Middle frontal gyrus (tissue), 1 donor: ENCODE measurements around the gene NHS.
A peak's percentile ranks its signal among the peaks of the same experiment; 100 is the strongest.

Experiments used
- DNase-seq: peaks from one replicate; pipeline ENCODE4 v3.0.0-alpha.2; 2015; ENCODE audit warnings: low spot score; ENCODE audit errors: extremely low spot score

Gene NHS

GRCh38 chrX:17725181-17725580, 350.2 kb downstream of the NHS start:
- DNase-seq, result no peak

DNA sequence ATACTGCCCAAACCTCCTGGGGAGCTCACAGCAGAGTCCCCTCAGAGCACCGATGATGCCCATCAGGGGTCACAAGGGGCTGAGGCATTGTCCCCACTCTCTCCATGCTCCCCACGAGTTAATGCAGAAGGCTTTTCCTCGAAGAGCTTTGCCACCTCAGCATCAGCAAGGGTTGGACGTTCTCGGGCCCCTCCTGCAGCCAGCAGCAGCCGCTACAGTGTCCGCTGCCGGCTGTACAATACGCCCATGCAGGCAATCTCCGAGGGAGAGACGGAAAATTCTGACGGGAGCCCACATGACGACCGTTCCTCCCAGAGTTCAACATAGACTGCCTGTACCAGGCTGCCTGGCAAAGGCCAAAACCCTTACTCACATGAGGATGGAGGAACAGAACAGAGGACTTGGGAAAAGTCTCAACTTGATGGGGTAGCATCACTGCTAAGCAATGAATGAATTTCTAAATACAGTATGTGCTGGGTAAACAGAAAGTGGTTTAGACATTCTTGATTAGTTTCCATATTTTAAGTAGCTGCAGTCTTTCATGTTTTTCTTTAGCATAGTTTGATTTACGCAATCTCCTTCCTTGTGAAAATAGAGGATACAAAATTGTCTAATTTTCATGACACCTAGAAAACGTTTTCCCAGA, 357.3 kb downstream of the NHS start:
- no peak for DNase-seq

DNA sequence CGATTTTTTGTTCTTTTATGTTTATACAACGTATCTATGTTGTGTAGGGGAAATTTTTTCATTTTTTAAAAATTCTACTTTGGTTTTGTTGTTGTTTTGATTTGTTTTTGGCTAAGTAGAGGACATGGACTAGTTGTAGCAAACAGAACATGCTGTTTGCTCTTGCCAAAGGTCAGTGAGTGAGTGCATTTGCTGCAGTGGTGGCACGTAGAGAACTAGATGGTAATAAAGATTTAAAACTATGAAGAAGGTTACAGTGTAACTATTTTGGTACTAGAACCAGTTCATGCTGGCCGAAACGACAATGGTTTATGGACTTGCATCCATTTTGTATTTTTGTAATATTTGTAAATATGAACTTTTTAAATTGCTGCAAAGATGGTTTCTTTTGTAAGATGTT, 360.4 kb downstream of the NHS start:
- DNase-seq, result no peak

GRCh38 chrX:17736478-17736855, 361.5 kb downstream of the NHS start:
- no peak for DNase-seq

- peak; percentile 82 for DNase-seq
Observed at GRCh38 chrX:17736856-17737709, 362.1 kb downstream of the NHS start, which contains the start of gene SCML1. TSS of gene SCML1 (plus strand) at chrX:17737493. CDS start at chrX:17744187, 6,694 bp downstream.

DNA sequence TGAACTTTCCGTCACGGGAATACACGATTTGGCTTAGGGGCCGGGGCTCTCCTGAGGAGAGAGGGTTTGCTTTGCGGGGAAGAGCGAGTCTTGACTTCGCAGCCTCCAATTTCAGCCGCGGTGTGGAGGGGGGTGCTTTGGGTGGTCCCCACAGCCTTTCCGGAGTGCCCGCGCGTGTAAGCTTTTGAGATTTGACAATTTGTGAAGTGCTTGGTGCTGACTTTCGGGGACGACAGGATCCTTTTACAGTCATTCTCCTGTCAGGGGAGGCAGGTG, 362.6 kb downstream of the NHS start:
- no peak for DNase-seq

DNA sequence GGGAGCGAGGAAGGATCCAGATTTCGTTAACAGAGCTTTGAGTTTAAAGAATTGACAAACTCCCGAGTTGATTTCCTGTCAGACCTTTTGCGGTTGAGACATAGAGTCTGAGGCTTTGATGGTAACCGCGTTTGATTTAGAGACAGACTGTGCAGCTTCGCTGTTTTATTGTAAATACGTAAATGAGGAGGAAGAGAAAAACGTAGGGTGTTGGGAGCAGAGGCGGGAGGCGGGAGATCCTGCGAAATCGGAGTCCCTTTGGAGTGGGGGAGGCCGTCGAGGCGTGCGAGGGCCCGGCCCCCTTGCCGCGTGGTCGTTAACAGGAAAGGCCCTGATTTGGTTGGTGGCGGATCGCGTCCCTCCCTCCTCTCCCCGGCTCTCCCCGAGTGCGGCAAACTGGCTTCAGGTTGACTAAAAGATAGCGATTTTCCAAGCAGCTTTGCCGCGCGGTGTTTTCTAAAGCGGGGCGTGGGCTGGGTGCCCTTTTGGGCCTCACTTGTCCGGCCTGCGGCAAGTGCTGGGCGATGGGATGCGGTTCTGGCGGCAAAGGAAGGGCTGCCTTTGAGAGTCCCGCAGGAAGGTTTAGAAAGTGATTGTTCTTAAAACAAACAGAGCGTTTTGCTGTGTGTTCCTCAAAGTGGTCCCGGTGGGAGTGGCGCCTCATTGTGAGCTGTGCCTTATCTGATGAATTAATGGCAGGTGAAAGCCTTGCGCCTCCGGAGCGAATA, 363.1 kb downstream of the NHS start:
- no peak for DNase-seq

DNA sequence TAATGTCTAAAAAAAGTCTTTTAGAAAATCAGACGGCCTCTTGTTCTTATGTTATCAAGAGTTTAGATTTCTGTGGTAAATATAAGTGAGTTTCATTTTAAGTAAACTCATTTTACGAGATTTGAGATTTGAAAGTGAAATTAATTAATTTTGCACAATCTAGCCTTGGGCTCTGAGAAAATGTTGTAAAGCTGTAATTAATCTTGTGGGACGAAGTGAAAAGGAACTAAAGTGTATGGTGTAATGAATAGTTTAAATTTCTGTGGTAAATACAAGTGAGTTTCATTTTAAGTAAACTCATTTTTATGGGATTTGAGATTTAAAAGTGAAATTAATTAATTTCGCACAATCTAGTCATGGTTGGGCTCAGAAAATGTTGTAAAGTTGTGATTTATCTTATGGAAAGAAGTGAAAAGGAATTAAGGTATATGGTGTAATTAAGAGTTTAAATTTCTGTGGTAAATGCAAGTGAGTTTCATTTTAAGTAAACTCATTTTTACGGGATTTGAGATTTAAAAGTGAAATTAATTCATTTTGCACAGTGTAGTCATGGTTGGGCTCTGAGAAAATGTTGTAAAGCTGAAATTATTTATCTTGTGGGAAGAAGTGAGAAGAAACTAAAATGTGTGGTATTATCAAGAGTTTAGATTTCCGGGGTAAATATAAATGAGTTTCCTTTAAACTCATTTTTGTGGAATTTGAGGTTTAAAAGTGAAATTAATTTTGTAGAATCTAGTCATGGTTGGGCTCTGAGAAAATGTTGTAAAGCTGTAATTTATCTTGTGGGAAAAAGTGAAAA, 363.9 kb downstream of the NHS start:
- no peak for DNase-seq

DNA sequence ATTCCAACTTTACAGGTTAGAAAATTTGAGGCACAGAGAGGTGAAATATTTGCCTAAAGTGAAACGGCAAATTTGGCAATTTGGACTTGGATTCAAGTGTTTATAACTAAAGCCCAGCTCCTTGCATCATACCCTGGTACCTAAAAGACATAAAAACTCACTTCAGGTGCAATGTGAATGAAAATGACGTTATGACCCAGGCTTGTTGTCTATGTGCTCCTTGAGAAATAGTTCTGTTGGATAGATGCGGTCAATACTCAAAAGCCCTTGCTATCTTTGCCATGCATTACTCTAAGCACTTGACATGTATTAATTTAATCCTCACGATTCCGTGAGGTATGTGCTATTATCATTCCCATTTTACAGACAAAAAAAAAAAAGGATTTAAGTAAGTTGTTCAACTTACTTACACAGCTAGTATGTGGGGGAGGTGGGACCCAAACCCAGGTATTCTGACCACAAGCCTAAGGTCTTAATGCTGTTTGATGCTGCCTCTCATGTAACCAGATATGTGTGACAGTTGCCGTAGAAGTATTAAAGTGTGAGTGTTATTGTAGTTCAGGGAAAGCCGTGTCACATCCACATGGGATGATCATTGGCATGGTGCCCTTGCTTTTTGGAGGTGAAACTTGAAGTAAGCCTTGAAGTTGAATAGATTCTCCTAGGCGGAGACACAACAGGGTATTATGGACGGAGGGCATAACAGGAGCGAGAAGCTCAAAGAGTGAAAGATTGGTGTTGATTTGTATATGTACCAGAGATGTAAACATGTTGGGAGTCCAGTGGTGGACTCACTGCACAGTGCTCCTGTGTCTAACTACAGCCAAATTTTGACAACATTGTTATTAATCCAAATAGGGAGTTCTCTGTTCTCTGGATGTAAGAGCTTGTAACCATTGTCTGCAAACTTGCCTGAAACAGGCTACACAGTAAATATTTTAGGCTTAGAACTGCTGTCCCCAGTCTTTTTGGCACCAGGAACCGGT, 365.4 kb downstream of the NHS start:
- no peak for DNase-seq

DNA sequence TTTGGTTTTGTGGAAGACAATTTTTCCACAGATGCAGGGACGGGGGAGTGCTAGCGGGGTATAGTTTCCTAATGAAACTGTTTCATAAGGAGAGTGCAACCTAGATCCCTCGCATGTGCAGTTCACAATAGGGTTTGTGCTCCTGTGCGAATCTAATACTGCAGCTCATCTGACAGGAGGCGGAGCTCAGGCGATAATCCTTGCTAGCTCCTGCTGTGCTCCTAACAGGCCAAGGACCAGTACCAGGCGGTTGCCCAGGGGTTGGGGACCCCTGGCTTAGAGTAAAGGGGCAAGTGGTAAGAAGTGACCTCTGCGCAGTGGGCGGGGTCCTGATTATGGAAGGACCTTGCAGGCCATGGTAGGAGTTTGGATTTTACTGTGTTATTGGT, 366.1 kb downstream of the NHS start:
- no peak for DNase-seq

GRCh38 chrX:17743913-17744312, 368.9 kb downstream of the NHS start:
- no peak for DNase-seq

GRCh38 chrX:17744896-17745523, 370.0 kb downstream of the NHS start:
- no peak for DNase-seq

DNA sequence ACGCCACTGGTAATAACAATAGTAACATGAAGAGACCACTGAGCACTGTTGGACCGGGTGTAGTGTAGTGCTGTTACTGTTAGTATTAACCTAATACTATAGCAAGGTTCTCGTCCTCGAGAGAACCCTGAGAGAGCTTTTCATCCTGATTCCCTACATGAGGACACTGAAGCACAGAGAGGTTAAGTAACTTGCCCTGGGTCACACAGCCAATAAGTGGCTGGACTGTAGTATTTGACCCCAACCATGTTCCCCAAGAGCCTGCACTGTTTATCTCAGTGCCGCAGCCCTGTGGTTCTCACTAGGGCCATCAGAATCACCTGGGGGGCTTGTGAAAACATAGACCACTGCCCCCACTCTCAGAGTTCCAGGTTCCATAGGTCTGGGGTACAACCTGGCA, 372.7 kb downstream of the NHS start:
- DNase-seq, result no peak

GRCh38 chrX:17748684-17749083, 373.7 kb downstream of the NHS start:
- DNase-seq, result no peak

DNA sequence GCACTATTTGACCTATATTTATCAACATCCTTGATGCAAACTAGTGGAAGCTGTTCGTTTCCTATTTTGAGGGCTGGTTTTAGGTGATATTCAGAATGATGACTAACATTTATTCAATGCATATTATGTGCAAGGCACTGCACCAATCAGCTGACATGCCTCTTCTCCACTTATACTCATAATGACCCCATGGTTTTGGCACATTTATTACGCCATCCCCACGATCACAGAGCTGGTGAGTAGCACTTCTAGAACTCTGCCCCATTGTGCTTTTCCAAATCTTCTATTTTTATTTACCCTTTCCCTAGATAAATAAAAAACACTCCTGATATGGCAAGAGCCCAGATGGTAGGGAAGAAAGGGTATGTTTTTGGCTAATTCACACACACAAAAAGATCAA, 375.4 kb downstream of the NHS start:
- no peak for DNase-seq

DNA sequence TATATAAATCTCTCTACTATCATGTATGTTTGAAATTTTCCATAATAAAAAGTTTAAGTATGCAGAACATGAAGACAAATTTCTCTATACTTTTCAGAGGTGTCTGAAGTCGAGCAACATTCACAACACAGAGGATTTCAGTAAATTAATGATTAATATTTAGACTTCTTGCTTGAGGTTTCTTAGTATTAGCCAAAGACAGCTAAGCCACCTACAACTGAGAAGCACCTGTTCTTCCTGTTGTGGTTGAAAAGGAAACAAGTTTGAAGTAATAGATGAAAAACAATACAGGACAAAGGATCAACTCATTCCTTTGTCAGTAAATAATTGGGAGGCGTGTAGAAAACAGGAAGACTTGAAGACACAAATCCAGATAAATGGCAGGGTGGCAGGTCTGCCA, 383.4 kb downstream of the NHS start:
- DNase-seq, result no peak

GRCh38 chrX:17759990-17760389, 385.0 kb downstream of the NHS start:
- no peak for DNase-seq

- DNase-seq, result no peak
Observed at GRCh38 chrX:17767734-17768133, 392.7 kb downstream of the NHS start.

DNA sequence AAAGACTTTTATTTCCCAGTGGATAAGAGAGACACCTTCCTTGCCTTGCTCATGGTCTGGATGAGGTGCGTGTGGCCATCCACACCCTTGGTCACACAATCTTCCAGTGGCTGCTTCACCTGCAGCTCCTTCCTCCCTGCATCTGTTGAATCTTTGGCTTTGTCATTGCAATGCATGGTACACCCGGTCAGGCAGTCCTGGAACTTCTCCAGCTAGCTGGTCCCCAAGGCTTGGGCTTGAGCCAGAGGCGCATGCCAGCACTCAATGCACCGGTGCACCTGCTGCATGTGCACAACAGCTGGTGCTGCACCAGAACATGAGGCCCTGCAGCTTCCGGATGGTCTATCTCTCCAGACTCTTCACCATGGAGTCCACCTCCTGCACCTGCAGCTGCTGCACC, 394.0 kb downstream of the NHS start:
- no peak for DNase-seq

DNA sequence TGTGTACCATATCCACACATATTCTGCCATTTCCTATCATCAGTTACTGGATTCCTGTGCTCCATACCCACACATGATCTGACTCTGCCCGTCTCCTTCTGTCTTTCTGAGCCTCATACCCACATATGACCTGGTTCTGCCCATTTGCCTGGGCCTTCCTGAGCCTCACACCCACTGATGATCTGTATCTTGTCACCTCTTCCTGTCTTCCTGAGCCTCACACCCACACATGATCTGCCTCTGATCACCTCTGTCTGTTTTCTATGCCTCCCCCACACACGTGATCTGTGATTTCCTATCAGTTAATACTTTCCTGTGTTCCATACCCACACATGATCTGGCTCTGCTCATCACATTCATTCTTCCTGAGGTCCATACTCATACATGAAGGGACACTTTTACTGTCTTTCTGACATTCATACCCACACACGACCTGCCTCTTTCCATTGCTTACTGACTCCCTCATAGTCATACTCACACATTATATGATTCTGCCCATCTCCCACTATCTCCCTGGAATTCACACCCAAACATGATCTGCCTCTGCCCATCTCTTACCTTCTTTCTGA, 394.8 kb downstream of the NHS start:
- no peak for DNase-seq
